Measurements from ENCODE around the gene MARCKSL1. TPM values are rescaled to one million over a fixed set of nuclear protein-coding genes. Genes with fewer than 3 reads are reported as not detected.

Gene MARCKSL1
- total and polyA plus RNA-seq, 2 of the 13 experiments (the other 11 are each of a cell fraction or from before 2014, with no cell fraction given): 81.9 to 155 TPM

DNA sequence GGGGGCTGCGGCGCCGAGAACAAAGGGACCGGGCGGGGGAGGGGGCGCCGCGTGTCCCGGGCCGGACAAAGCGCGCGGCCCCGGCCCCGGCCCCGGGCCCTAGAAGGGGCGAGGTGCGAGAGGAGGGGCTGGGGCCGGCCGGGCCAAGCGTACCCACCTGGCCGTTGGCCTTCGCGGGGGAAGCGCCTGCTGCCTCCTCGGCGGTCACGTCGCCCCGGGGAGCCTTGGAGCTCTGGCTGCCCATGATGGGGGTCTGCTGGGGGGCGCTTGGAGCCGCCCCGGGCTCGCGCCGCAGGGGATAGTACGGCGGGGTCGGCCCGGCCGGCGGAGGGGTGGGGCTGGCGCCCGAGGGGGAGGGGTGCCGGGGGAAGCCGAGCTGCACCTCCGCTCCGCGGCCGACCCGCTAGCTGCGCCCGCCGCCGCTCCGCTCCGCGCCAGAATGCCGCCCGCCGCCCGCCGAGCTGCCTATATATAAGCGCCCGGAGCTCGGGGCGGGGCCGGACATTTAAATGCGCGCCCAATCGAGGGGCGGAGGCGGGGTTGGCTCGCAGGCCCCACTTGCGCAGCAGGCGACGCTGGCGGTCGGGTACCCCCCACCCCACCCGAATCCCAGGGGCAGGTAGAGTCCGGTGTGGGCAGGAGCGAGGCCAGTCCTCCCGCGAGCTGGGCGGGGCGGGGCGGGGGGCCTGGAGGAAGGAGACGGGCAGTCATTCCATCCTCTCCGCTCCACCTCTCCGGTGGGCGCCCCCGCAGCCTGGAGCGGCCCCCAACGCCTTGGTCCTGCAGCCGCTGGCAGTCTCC lies at the start of gene MARCKSL1 (continued):
- TF ChIP-seq, protein P1, sequence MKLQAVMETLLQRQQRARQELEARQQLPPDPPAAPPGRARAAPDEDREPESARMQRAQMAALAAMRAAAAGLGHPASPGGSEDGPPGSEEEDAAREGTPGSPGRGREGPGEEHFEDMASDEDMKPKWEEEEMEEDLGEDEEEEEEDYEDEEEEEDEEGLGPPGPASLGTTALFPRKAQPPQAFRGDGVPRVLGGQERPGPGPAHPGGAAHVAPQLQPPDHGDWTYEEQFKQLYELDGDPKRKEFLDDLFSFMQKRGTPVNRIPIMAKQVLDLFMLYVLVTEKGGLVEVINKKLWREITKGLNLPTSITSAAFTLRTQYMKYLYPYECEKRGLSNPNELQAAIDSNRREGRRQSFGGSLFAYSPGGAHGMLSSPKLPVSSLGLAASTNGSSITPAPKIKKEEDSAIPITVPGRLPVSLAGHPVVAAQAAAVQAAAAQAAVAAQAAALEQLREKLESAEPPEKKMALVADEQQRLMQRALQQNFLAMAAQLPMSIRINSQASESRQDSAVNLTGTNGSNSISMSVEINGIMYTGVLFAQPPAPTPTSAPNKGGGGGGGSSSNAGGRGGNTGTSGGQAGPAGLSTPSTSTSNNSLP (IDR thresholded peaks at IDR 0.05; ENCODE audit: low read depth, low read length): no peak
- TF ChIP-seq HHEX (CRISPR knock-in tag; IDR thresholded peaks at IDR 0.05) (no peak), ZNF780A (CRISPR knock-in tag; IDR thresholded peaks at IDR 0.05) (no peak), POLR2A (IDR thresholded peaks at IDR 0.05; ENCODE audit: insufficient read depth in 1 of 2, low read depth in 2 of 2, low read length in 2 of 2) (peak; percentile 91 to 93), ZNF224 (CRISPR knock-in tag; IDR thresholded peaks at IDR 0.05) (peak; percentile 61; the same call in 1 of the 2 replicates), RFX1 (IDR thresholded peaks at IDR 0.05) (no peak), MTA3 (CRISPR knock-in tag; IDR thresholded peaks at IDR 0.05) (no peak), ZFY (CRISPR knock-in tag; IDR thresholded peaks at IDR 0.05) (peak; percentile 48; the same call in 1 of the 2 replicates), ZNF354B (CRISPR knock-in tag; IDR thresholded peaks at IDR 0.05) (no peak), ZBTB20 (CRISPR knock-in tag; IDR thresholded peaks at IDR 0.05; ENCODE audit: borderline replicate concordance, low read depth) (no peak), ZNF83 (CRISPR knock-in tag; IDR thresholded peaks at IDR 0.05; ENCODE audit: borderline replicate concordance) (no peak), EEA1 (CRISPR knock-in tag; IDR thresholded peaks at IDR 0.05; ENCODE audit: borderline replicate concordance) (peak; percentile 65; the same call in 1 of the 2 replicates), RFXANK (CRISPR knock-in tag; IDR thresholded peaks at IDR 0.05) (0 out of 2 replicates have a peak, but pooled peaks have one; percentile 47), U2AF1 (optimal IDR thresholded peaks at IDR 0.05; ENCODE audit: low read depth, low read length) (no peak), ZSCAN21 (CRISPR knock-in tag; IDR thresholded peaks at IDR 0.05; ENCODE audit: borderline replicate concordance) (no peak), ZNF496 (CRISPR knock-in tag; IDR thresholded peaks at IDR 0.05; ENCODE audit: insufficient replicate concordance) (no peak)
- TF ChIP-seq, protein P2, sequence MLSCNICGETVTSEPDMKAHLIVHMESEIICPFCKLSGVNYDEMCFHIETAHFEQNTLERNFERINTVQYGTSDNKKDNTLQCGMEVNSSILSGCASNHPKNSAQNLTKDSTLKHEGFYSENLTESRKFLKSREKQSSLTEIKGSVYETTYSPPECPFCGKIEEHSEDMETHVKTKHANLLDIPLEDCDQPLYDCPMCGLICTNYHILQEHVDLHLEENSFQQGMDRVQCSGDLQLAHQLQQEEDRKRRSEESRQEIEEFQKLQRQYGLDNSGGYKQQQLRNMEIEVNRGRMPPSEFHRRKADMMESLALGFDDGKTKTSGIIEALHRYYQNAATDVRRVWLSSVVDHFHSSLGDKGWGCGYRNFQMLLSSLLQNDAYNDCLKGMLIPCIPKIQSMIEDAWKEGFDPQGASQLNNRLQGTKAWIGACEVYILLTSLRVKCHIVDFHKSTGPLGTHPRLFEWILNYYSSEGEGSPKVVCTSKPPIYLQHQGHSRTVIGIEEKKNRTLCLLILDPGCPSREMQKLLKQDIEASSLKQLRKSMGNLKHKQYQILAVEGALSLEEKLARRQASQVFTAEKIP (CRISPR knock-in tag; IDR thresholded peaks at IDR 0.05; ENCODE audit: borderline replicate concordance): no peak
- TF ChIP-seq, protein P3, sequence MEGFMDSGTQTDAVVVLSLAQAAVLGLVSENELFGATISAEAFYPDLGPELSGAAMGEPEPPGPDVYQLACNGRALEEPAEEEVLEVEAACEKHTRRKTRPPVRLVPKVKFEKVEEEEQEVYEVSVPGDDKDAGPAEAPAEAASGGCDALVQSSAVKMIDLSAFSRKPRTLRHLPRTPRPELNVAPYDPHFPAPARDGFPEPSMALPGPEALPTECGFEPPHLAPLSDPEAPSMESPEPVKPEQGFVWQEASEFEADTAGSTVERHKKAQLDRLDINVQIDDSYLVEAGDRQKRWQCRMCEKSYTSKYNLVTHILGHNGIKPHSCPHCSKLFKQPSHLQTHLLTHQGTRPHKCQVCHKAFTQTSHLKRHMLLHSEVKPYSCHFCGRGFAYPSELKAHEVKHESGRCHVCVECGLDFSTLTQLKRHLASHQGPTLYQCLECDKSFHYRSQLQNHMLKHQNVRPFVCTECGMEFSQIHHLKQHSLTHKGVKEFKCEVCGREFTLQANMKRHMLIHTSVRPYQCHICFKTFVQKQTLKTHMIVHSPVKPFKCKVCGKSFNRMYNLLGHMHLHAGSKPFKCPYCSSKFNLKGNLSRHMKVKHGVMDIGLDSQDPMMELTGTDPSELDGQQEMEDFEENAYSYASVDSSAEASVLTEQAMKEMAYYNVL (CRISPR knock-in tag; IDR thresholded peaks at IDR 0.05; ENCODE audit: borderline replicate concordance): no peak
- TF ChIP-seq, protein P4, sequence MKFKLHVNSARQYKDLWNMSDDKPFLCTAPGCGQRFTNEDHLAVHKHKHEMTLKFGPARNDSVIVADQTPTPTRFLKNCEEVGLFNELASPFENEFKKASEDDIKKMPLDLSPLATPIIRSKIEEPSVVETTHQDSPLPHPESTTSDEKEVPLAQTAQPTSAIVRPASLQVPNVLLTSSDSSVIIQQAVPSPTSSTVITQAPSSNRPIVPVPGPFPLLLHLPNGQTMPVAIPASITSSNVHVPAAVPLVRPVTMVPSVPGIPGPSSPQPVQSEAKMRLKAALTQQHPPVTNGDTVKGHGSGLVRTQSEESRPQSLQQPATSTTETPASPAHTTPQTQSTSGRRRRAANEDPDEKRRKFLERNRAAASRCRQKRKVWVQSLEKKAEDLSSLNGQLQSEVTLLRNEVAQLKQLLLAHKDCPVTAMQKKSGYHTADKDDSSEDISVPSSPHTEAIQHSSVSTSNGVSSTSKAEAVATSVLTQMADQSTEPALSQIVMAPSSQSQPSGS (CRISPR knock-in tag; IDR thresholded peaks at IDR 0.05): no peak
- TF ChIP-seq, protein P5, sequence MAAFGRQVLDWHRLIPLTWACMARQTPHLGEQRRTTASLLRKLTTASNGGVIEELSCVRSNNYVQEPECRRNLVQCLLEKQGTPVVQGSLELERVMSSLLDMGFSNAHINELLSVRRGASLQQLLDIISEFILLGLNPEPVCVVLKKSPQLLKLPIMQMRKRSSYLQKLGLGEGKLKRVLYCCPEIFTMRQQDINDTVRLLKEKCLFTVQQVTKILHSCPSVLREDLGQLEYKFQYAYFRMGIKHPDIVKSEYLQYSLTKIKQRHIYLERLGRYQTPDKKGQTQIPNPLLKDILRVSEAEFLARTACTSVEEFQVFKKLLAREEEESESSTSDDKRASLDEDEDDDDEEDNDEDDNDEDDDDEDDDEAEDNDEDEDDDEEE (CRISPR knock-in tag; IDR thresholded peaks at IDR 0.05): no peak

Measured in HepG2 (cell line).